GF-D8 (cell line): ENCODE measurements around the gene PTPRN2.

Experiments used
- DNase-seq: peaks from one replicate; lab custom pipeline; 2025; lab: John Stamatoyannopoulos, UW

The PTPRN2 gene

GRCh38 chr7:157585113-157585861 is 1002.3 kb downstream of the PTPRN2 start:
- DNase-seq = peak; percentile 88

DNA sequence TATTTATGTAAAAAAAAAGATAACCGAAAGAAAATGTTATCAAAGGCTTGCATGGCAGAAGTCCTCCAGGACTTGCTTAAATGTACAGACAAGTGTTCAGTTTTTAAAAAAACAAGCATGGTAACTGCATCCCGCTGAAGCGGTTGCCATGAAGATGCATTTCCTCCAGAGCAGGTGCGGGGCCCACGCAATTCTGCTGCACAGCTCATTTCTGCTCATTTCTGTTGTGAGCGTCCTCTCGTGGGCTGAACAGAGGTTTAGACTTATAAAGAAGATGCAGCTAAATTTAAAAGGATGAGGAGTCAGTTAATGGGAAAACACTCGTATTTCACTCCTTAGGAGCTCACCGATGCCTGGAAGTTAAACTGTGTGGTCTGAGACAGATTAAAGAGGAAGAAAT is 1003.2 kb downstream of the PTPRN2 start:
- no peak for DNase-seq

- no peak for DNase-seq
Measured at GRCh38 chr7:157581740-157582139, 1005.9 kb downstream of the PTPRN2 start.

DNA sequence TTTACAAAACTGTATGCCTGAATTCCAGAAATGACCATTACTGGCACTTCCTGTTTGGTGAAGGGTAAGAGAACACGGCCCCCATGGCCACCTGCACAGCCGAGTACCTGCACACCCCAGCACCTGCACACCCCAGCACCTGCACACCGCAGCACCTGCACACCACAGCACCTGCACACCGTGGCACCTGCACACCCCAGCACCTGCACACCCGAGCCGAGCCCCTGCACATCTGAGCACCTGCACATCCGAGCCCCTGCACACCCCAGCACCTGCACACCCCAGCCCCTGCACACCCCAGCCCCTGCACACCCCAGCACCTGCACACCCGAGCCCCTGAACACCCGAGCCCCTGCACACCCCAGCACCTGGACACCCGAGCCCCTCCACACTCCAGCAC is 1007.3 kb downstream of the PTPRN2 start:
- DNase-seq = no peak

GRCh38 chr7:157579425-157579824 is 1008.2 kb downstream of the PTPRN2 start:
- no peak for DNase-seq

- DNase-seq = no peak
Measured at GRCh38 chr7:157577796-157578339, 1009.8 kb downstream of the PTPRN2 start.

DNA sequence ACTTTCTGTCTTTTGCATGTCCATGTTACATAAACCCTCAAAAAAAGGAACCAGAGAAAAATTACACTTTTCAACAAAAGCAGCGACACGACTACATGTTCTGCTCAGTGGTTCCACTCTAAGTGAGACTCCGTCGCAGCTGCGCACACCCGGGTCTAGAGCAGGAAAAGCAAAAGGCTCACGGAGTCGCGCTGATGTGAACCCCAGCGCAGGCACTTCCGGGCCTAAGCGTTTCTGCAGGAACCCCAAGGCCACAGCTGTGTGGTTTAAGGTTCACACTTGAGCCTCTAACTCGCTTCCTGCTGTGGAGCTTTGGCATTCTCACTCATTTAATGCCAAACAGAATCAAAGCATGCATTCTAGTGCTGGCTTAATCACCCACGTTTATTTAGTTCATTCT is 1010.6 kb downstream of the PTPRN2 start:
- peak; percentile 37 for DNase-seq

- DNase-seq = peak; percentile 87
Measured at GRCh38 chr7:157576415-157576814, 1011.2 kb downstream of the PTPRN2 start.

DNA sequence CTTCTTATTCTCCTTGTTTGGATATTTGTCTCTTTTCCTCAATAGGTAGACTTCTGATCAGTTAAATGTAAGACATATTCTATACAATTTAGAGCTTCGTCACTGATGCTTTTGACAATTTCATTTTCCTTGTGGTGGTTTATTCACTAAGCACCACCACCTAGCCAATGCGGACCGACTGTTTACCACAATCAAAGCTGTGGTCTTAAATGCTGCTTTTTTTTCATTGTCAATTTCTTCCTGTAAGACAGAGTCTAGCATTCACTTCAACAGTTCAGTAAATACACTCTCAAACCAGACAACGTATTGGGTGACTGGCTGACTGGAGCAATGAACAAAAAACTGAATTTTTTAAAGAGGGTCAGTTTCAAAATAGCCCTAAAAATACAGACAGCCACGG is 1011.8 kb downstream of the PTPRN2 start:
- DNase-seq = no peak

DNA sequence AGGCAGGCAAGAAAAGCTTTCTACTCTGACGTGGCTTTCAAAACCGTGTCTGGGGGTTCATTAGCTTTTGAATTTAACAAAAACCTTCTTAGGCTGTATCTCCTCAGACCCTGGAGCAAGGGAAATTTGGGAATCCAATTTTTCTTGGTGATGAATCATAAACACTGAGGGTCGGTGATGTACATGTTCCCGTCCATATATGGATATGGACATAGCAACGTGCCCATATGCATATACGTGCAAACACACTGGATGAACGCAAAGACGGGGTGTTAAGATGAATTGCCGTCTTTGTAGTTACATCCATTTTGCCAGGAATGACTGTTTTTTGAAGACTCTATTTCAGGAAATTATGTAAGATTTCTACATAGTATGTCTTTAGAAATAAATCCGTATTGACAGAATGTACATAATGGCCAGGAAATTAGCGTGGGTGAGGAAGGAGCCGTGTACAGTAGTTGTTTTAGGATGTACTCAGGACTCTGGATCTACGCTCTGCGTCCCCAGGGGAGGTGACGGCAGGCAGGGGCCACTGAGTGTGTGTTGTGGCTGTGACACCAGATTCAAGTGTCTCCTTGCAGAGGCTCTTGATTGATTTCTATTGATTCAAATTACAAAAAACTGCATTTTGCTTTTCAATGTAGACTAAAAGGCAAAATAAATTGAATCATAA is 1012.6 kb downstream of the PTPRN2 start:
- no peak for DNase-seq

GRCh38 chr7:157574120-157574825 is 1013.4 kb downstream of the PTPRN2 start:
- no peak for DNase-seq

- DNase-seq = no peak
Measured at GRCh38 chr7:157573244-157573643, 1014.4 kb downstream of the PTPRN2 start.

DNA sequence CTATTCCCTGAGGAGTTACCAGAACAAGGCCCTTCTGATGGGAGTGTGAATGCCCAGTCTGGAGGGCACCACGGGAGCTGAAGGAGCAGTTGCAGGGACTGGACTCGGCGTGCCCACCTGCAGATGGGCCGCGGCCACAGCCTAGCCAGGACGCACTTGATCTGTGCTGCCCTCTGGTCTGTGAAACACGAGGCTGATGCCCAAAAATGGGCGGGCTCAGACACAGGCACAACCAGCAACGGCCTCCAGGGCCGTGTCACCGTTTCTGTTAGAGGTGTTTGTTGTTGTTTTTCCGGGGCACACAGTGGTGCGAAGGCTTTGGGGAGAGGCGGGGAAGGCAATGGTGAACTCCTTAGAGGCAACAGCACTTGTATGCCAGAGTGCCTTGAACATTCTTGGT is 1015.0 kb downstream of the PTPRN2 start:
- no peak for DNase-seq

GRCh38 chr7:157570531-157571200 is 1017.0 kb downstream of the PTPRN2 start:
- no peak for DNase-seq

DNA sequence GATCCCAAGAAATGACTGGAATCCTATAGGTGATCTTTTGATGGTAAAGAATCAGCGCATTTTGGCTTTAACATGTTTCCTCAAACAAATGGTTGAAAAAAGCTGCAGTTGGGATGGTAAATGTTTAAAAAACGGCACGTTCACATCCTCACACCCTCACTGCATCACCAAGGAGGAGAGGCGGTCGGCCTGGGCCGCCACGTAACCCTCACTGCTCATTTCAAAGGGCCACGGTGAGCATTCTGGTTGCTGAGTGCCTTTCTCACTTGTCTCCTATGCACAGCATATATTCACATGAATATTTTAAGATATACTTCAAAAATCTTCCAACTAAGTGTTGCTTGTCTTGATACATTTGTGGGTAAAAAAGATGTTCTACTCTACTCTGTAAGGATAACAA is 1017.7 kb downstream of the PTPRN2 start:
- no peak for DNase-seq

DNA sequence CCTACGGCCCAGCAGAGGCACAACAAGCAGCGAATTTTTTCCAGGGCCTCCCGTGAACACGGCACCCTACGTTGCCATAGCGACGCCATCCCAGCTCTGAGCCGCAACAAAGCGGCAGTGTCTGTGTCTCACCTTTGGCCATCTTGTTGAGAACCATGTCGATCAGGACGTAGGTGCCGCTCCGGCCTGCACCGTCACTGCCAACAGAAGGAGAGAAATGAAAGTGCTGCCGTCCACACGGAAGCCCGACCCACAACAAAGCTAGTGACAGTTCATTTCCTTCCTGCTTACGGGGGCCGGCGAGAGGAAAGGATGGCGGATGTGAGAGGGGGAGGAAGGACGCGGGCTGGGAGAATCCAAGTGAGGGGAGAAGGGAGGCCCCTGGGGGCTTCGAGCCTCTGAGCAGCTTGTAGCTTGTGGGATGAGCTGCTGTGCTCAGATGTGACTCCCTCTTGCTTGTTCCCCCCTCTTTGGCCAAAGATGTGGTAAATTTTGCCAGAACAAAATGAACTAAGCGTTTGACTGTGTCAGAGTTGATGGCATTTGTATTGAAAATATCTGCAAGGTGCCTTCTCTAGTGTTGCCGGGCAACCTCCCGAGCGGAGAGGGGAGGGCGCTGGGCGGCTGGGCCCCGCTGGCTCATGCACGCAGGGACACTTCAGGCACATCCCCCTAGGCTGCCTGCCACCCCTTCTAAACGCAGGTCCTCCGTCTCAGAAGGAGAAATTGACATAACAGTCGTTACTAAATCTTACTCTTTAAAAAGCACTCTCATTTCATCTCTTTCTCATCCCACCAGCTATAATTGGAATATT is 1018.6 kb downstream of the PTPRN2 start:
- peak; percentile 47 for DNase-seq

DNA sequence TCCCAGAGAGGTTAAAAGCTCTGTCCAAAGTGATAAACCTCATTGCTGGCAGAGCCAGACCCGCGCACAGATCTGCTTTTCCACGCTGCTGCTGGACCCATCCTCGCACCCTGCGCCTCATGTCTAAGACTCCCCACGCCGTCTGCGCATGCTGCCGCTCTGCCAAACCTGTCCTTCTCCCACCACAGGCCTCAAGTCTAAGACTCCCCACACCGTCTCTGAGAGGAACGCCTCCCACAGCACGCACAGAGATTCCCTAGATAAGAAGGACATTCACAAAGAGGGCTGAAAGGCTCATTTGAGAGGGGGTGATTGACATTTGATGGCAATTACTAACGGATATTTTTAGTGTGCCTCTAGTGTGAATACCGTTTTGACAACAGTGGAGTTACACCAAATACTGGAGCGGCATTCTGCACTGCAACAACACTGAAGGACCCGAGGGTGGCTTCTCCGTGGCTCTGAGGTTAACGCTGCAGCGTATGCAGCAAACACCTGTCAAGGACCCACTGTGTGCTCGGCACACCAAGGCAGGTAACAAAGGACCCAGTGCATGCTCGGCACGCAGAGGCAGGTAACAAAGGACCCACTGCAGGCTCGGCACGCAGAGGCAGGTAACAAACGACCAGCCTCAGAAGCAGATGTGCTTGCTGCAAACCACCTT is 1019.4 kb downstream of the PTPRN2 start:
- DNase-seq = no peak

GRCh38 chr7:157567666-157568065 is 1020.0 kb downstream of the PTPRN2 start:
- no peak for DNase-seq

GRCh38 chr7:157566631-157567006 is 1021.0 kb downstream of the PTPRN2 start:
- DNase-seq = no peak

DNA sequence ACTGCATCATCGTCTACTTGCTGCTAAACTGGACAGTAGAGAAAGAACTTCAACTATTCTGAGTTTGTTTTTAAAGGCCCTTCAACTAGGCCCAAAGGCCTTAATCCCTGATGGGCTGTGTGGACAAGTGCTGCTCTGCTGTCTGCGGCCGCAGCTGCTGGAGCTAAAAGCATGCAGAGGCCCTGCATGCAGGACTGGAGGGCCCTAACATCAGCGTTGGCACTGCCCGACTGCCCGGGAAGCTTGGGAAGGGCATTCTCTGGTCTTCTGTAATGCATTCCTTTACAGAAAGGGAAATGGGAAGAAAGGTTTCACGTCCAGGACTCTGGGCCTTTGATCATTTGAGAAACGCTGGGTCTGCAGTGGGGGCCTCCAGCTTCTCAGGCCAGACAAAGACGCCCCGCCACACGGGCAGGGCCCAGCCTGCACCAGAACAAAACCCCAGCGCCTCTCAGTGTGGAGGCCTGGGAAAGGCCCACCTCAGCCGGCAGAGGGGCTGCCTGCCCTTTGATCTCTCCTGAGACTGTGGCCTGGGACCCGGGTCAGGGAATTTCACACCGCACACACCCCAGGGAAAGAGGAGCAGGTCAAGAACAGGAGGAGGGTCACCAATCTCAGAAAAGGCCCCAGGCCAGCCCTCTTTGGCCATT is 1021.5 kb downstream of the PTPRN2 start:
- no peak for DNase-seq
